GM12873 (cell line): ENCODE data around the gene UCK2.

Source experiments
- CTCF ChIP-seq: IDR thresholded peaks from 2 replicates; pipeline ENCODE4 v1.5.1; 2012; ENCODE audit warnings: low read depth, mild to moderate bottlenecking, moderate library complexity, low read length, control low read depth; ENCODE audit not compliant: insufficient read depth; ENCODE audit errors: missing control alignments

Gene UCK2

DNA sequence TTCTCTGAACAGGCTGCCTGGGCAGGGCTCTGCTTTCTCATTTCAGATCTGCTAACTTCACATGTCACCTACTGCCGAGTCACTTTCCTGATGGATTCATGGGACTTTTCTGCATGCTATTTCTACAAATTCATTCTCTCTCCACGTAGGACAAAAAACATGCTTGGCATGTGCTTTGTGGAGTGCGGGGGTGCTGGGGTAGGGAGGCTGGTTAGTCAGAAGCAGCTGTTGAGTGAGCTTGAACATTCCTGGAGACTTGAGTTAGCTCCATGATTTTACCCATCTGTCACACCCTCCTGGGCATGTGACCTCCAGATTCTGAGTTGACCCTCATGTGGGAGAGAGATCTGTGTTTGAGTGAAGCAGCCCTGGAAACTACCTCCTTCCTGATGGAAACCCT lies 71.4 kb downstream of the UCK2 start:
- no peak for TF ChIP-seq CTCF

- no peak for TF ChIP-seq CTCF
Observed at GRCh38 chr1:165899461-165899941, 72.1 kb downstream of the UCK2 start.

- no peak for TF ChIP-seq CTCF
Observed at GRCh38 chr1:165900576-165901380, 73.4 kb downstream of the UCK2 start.

- TF ChIP-seq CTCF, result no peak
Observed at GRCh38 chr1:165902565-165902964, 75.2 kb downstream of the UCK2 start.

GRCh38 chr1:165903672-165904071 lies 76.3 kb downstream of the UCK2 start:
- TF ChIP-seq CTCF, result no peak

- no peak for TF ChIP-seq CTCF
Observed at GRCh38 chr1:165904948-165905347, 77.5 kb downstream of the UCK2 start.

DNA sequence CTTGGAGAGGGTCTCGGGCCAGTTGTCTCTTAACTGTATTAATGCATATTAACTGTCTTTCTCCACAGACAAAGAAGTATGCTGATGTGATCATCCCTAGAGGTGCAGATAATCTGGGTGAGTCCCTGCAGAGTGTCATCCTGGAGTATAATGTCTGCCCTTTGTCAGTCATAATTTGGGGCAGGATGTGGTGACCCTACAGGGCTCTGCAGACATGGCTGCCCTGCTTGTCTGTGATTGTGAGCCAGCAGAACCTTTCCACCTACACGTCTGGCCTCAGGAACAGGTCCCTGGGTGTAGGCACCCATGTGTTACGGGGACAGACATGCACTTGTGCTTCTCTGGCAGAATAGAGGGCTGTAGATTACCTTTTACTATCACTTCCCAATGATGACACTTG lies 78.4 kb downstream of the UCK2 start:
- TF ChIP-seq CTCF, result no peak
